Measurements from ENCODE around the gene INO80E.
A peak's percentile ranks its signal among the peaks of the same experiment; 100 is the strongest.

Gene INO80E

GRCh38 chr16:29993191-29993902, 2.7 kb upstream of the INO80E start:
- no peak for DNase-seq

GRCh38 chr16:29993903-29994599, 2.0 kb upstream of the INO80E start:
- no peak for DNase-seq

DNA sequence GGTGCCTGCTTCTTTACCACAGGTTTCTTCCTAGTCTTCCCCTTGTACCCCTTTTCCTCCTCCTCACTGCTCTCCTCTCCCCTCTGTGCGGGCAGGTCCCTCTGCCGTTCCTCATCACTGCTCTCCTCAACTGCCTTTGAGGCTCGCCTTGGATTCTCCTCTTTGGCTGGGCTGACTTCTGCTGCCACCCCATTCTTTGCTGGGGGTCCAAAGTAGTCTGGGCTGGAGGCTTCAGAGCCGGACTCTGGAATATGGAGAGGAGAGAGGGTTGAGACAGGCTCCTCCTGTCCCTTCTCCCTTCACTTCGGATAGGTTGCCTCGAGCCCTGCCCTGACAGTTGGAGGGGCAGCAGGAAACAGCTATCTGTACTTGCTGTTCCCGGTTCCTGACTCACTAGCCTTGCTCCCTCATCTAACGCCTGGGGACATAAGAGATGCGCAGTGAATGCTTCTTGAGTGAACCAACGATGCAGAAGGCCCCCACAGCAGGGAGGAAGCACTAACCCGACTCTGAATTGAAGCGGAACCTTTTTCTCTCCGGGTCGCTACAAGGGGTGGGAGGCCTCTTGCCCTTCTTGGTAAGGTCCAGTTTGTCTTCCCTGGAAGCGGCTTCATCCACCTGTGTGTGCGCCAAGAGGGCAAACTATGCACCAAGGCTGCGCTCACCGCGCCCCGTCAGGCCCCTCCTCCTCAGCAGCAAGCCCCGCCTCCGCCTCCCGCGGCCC, 1.3 kb upstream of the INO80E start:
- DNase-seq = peak; percentile 58

DNA sequence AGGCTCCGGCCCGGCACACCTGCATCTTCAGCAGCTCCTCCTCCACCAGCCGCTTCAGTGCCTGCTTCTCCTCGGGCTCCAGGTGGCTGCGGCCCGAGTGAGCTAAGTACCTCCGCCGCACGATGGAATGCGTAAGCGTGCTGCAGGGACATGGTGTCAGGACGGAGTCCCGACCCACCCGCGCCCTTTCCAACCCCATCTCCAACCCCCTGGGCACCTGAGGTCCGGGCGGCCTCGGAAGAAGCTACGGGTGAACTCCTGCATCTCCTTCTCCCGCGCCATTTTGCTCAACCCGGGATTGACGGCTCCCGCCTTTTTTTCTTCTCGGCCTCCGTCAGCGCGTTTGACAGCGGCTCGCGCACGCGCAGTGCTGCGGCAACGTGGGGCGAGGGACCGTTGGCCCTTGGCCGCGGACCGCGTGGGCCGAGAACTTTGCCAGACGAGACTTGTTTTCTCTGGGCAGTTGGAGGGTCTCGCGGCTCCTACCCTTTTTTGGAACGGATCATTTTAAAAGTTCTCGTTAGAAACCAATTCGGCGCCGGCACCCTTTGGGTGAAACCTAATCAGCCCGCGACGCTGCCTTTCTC, 624 bp upstream of the INO80E start, which contains the start of gene HIRIP3:
HIRIP3 (minus strand) TSS at position 294 of the 587 bp plus-strand sequence; CDS start at position 282, 12 bp downstream.
- peak; percentile 91 for DNase-seq

- DNase-seq = peak; percentile 40
Observed at GRCh38 chr16:29996766-29997250, 767 bp downstream of the INO80E start.

GRCh38 chr16:29999605-30000004, 3.6 kb downstream of the INO80E start:
- no peak for DNase-seq

- DNase-seq = no peak
Observed at GRCh38 chr16:30000735-30001631, 4.9 kb downstream of the INO80E start.

GRCh38 chr16:30002614-30003346, 6.7 kb downstream of the INO80E start:
- DNase-seq = no peak

- no peak for DNase-seq
Observed at GRCh38 chr16:30003670-30004423, 7.8 kb downstream of the INO80E start.

DNA sequence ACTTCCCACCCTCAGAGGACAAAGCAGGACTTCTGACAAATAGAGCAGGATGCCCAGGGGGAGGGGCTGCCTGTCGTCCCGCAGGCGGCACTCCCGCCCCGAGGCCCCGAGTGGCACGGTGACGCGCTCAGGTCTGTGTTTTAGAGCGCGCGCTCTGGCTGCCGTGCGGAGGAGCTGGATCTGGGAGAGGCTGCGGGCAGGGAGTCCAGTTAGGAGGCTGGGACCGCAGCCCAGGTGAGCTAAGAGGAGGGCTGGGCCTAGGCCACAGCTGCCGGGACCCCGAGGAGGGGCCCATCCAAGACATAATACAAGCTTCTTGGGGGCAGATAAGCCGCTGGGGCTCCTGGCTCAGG, 8.4 kb downstream of the INO80E start:
- DNase-seq = no peak

DNA sequence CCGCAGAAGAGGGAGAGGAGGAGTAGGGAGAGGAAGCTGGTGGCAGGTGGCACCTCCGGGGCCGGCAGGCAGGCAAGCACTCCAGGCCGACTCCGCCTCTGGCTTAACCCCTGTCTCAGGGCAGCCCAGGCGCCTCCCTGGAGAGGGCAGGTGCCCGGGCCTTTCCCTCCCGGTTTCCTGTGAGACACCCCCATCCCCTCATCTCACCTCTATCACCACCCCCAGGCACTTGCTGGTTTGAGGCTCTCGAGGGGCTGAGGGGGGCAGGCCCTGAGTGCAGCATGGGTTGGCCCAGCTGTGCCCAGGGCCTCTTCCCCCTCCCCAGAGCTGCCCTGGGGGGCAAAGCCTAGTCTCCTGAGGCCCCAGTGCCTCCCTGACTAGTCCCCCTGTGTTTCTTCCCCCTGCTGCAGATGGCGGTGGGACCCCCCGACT, 8.8 kb downstream of the INO80E start:
- peak; percentile 51 for DNase-seq

GRCh38 chr16:30005341-30006094, 9.5 kb downstream of the INO80E start:
- peak; percentile 73 for DNase-seq

DNA sequence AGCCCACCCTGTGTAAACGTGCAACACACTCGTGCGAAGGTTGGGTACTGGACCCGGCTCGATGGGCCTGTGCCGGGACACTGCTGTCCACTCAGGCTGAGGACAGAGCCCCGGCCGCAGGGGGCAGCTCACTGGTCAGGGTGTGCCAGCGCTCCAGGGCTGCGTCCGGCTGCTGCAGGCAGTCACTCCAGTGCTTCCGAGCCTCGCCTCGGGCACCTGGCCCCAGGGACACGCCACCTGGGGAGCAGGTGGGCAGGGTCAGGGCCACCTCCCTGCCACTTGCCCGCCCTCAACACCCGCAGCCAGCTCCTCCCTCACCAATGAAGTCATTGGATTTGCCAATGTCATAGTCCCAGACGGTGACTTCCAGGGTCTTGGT, 10.0 kb downstream of the INO80E start:
- DNase-seq = no peak

- DNase-seq = no peak
Observed at GRCh38 chr16:30006659-30007377, 10.8 kb downstream of the INO80E start.

GRCh38 chr16:30007378-30007895, 11.4 kb downstream of the INO80E start:
- no peak for DNase-seq

GRCh38 chr16:30009085-30009862, 13.2 kb downstream of the INO80E start:
- DNase-seq = no peak

DNA sequence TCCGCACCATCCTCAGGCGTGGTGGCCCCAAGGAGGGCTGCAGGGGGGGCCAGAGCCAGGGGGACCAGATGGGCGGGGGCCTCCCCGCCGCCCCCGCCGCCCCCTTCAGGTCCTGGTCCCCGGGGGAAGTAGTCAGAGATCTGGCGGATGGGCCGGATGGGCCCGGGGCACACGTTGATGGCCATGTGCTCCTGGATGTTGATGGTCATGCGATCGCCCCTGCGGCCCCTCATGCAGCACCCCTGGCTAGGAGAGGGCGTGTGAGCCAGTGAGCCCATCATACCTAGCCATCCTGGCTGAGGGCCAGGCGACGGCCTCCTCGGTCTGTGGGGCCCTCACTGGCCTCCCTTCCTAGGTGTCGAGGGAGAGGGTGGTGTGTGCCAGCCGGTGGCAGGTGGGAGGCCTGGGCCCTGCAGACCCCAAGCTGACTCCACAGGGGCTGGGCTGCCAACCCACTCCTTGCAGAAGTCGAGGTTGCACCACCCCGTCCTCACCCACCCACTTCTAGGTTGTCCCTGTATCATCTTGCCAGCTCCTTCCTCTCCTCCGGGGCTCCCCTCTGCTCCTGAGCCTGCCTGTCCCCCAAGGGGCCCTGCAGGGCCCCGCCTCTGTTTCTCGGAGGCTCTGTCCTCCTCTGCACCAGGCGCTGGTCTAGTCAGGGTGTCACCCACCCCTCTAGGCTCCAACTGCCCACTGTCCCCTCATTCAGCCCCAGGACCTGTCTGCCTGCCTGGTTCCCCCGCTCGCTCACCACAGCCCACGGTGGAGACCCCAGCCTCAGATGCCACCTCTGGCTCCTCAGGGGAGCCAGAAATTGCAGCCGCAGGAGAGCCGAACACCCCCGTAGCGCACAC, 14.2 kb downstream of the INO80E start:
- DNase-seq = peak; percentile 22

Measured in NCI-H82 (cell line).